H1 (cell line): Measurements from ENCODE around the gene MYH8.

Experiments
- ATF3 ChIP-seq: IDR thresholded peaks from 2 replicates; pipeline ENCODE4 v1.6.1; 2011; ENCODE audit warnings: low read depth, mild to moderate bottlenecking, low read length; ENCODE audit not compliant: insufficient read depth
- CBX5 ChIP-seq: fragments of 300-800, 300-1000 bp; sonication (generic); IDR thresholded peaks from 2 replicates; pipeline ENCODE4 v1.7.1; 2016; ENCODE audit warnings: antibody characterized with exemption, low read length, low read depth
- CTCF ChIP-seq, 3 experiments: IDR thresholded peaks; 1 replicate in 2 of 3; 2 replicates in 1 of 3; pipeline versions ENCODE4 v1.5.1 to v1.6.1; 2011; ENCODE audit warnings: low read length in 3 of 3, mild to moderate bottlenecking in 3 of 3, inconsistent platforms in 2 of 3, low read depth in 1 of 3, moderate library complexity in 1 of 3; ENCODE audit not compliant: insufficient read depth in 1 of 3; ENCODE audit errors: control extremely low read depth in 1 of 3
- POLR2A ChIP-seq, 2 experiments: IDR thresholded peaks; 1 replicate in 1 of 2; 2 replicates in 1 of 2; pipeline ENCODE4 v1.6.1; 2011; ENCODE audit warnings: low read depth in 2 of 2, low read length in 2 of 2, mild to moderate bottlenecking in 2 of 2; ENCODE audit errors: control extremely low read depth in 1 of 2
- POLR2AphosphoS5 ChIP-seq: IDR thresholded peaks from 2 replicates; pipeline ENCODE4 v1.6.1; 2011; ENCODE audit warnings: low read depth, low read length
- TAF7 ChIP-seq: optimal IDR thresholded peaks from 2 replicates; pipeline ENCODE3; 2011; ENCODE audit warnings: low read depth, mild to moderate bottlenecking, inconsistent platforms, low read length, moderate library complexity, borderline replicate concordance

GRCh38 chr17:10396524-10397163 lies 25.1 kb downstream of the MYH8 start:
- TF ChIP-seq POLR2A (IDR thresholded peaks at IDR 0.05; ENCODE audit: control extremely low read depth in 1 of 2, low read depth in 2 of 2, low read length in 2 of 2) (no peak), CBX5 (no peak), TAF7 (no peak), CTCF (IDR thresholded peaks at IDR 0.05; ENCODE audit: control extremely low read depth in 1 of 3, insufficient read depth in 1 of 3, low read depth in 1 of 3, low read length in 3 of 3) (no peak), ATF3 (no peak), POLR2AphosphoS5 (no peak)
